Stimulated activated CD4-positive, alpha-beta T cell treated with anti-CD3 and anti-CD28 coated beads, Interleukin-1b, Interleukin-23, amount 100 ng/mL, for 4 hours (primary cell): ENCODE data around the gene CRTC2.
A peak's percentile ranks its signal among the peaks of the same experiment; 100 is the strongest.
"Not testable (repeated sequence)": the region's sequence is repeated elsewhere in the genome, so short reads cannot be mapped to it uniquely, and the experiment has no call there.

Experiments
- DNase-seq, 2 donors: peaks; one replicate each; pipeline ENCODE4 v3.0.0-alpha.2; 2020; ENCODE audit warnings: low read depth in 2 of 2

CRTC2 gene, protein sequence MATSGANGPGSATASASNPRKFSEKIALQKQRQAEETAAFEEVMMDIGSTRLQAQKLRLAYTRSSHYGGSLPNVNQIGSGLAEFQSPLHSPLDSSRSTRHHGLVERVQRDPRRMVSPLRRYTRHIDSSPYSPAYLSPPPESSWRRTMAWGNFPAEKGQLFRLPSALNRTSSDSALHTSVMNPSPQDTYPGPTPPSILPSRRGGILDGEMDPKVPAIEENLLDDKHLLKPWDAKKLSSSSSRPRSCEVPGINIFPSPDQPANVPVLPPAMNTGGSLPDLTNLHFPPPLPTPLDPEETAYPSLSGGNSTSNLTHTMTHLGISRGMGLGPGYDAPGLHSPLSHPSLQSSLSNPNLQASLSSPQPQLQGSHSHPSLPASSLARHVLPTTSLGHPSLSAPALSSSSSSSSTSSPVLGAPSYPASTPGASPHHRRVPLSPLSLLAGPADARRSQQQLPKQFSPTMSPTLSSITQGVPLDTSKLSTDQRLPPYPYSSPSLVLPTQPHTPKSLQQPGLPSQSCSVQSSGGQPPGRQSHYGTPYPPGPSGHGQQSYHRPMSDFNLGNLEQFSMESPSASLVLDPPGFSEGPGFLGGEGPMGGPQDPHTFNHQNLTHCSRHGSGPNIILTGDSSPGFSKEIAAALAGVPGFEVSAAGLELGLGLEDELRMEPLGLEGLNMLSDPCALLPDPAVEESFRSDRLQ

DNA sequence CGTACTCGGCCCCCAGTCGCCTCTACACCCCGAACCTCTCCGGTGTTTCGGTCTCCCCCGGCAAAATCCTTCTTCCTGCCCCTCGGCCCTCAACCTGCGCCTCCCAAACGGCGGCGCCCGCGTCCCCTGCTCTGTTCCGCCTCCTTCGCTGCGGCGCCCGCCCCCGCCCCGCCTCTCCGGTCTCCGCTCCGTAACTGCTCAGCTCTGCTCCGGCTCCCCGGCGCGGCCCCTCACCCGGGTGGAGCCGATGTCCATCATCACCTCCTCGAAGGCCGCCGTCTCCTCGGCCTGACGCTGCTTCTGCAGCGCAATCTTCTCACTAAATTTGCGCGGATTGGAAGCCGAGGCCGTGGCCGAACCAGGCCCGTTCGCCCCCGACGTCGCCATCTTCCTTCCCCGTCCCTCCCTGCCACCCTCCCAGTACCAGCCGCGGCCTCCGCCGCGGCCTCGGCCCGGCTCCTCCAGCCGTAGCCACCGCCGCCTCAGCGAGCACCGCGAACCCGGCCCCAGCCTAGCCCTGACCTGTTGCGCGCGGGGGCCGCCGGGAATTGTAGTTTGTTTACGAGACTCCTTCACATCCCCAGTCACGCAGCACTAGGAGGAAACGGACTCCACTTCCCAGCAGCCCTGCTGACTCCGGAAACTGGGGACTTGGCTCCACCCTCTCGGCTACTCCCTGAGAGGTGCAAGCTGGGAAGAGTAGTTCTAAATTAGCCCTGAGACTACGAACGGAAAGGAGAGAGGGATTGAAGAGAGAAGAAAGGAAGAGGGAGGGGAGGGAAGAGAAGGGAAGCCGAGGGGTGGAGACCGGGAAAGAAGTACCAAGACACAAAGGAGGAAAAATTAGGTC, at the start of gene CRTC2:
Gene CRTC2, minus strand, starts transcription at position 502 of the 850 bp plus-strand sequence. Its CDS starts 115 bp downstream, at position 387.
- DNase-seq: peak; percentile 94 to 95

DNA sequence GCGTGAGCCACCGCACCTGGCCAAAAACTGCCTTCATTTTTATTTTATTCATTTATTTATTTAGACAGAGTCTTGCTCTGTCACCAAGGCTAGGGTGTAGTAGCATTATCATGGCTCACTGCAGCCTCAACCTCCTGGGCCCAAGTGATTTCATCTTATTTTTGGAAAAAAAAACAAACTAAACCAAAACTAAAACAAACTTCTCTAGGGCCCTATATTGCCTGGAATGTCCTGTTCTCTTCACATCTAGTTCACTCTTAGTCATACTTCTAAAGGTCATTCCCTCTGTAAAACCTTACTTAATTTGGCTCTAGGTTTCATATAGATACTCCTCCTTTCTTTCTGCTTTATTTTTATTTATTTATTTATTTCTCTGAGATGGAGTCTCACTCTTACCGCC, 47.7 kb upstream of the CRTC2 start:
- DNase-seq: no peak

DNA sequence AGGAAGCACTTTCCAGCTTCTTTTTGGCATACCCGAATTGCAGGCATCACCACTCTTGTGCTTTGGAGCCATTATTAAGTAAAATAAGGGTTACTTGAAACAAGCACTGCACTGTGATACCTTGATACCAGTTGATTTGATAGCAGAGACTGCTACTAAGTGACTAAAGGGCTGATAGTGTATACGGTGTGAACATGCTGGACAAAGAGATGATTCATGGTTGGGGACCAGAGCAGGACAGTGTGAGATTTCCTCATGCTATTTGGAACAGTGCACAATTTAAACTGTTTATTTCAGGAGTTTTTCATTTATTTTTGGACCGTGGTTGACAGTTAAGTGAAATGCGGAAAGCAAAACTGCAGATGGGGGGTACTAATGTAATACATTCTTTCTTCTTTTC, 42.0 kb upstream of the CRTC2 start:
- DNase-seq: no peak

DNA sequence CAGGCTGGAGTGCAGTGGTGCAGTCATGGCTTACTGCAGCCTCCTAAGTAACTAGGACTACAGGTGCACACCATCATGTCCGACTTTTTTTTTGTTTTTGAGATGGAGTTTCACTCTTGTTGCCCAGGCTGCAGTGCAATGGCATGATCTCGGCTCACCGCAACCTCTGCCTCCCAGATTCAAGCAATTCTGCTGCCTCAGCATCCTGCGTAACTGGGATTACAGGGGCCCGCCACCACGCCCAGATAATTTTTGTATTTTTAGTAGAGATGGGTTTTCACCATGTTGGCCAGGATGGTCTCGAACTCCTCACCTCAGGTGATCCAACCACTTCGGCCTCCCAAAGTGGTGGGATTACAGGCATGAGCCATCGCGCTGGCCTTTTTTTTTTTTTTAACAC, 38.5 kb upstream of the CRTC2 start:
- DNase-seq: not testable (repeated sequence)

DNA sequence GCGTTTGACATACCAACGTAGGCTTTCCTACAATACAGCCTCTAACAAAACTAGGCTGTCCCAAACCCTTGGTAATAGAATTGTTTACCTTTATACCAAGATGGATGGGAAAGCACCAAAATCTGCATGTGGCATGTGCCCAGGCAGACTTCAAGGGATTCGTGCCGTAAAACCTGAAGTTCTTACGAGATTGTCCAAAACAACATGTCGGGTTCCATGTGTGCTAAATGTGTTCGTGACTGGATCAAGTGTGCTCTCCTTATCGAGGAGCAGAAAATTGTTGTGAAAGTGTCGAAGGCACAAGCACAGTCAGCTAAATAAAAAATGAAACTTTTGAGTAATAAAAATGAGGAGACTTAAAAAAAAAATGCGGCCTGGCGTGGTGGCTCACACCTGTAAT, 37.2 kb upstream of the CRTC2 start:
- no peak for DNase-seq

DNA sequence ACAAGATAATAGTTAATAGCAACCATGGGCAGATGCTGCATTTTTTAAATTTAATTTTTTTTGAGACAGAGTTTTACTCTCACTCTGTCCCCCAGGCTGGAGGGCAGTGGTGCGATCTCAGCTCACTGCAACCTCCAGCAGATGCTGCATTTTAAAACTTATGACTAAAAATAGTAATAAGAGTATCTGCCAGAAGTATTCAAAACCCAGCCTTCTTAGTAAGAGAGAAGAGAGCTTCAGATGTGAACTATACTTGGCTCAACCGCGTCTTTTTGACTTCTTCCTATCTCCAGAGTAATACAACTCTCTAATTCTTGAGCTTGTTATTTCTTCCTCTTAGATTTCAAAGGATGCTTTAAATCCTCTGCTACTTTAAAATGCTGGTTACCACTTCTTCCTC, 36.8 kb upstream of the CRTC2 start:
- DNase-seq: no peak

DNA sequence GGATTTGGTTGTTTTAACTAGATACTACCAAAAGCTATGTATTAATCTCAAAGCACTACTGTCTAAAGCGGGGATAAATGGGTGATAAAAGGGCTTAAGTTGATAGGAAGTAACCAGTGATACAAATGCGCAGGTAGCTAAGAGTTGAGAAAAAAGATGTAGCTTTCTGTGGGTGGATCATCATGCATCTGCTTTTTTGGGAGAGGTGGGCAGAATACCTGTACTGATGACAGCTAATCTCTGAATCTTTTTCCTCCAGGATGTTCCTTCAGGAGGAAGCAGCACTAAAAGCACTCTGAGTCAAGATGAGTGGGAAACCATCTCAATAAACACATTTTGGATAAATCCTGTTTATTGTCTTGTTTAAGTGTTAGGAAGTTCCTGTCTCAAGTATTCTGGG, 33.4 kb upstream of the CRTC2 start:
- no peak for DNase-seq

DNA sequence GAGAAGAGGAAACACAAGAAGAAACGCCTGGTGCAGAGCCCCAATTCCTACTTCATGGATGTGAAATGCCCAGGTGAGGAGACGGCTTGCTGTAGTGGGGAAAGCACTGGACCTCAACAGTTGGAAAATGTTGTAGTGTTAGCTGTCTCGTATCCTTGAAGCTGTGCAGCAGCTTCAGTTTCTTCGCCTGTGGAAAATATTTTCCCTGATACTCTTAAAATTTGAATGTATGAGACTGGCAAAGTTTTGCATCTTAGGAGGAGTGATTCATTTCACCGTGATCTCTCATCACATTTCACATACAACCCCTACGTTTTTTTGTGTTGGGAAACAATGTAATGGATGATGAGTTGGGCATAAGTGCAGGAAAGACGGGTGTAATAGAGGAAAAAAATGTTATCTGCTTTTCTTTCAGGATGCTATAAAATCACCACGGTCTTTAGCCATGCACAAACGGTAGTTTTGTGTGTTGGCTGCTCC, 32.8 kb upstream of the CRTC2 start:
- DNase-seq: no peak

DNA sequence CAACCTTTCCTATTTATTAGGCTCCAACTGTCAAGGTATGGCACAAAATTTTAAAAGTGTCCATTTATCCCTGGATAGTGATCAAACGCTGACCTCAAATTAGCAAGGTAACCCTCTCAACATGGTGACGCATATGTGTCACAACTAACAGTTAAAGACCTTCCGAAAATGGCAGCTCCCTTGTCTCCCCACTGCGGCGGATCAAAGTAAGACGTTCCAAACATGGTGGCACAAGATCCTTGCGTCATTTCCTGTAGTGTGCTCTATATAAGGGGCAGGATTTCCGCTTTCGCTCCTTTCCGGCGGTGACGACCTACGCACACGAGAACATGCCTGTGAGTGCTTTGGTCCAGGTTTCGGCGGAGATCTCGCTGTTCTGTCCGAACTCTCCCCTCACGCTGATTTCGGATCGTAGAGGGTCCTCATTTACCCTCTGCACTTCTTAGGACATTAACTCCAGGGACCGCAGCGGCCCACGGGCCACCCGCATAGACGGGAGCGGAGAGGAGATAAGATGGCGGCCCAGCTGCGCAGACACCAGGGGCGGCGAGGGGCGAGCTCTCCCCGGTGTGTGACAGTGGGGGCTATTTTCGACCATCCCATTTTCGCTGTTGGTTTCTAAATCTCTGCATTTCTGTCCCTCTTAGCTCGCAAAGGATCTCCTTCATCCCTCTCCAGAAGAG, 32.2 kb upstream of the CRTC2 start, which contains the start of gene RPS27:
Gene RPS27, plus strand, starts transcription at position 295 of the 683 bp plus-strand sequence. Its CDS starts 35 bp downstream, at position 330.
- DNase-seq: peak; percentile 57 to 86

DNA sequence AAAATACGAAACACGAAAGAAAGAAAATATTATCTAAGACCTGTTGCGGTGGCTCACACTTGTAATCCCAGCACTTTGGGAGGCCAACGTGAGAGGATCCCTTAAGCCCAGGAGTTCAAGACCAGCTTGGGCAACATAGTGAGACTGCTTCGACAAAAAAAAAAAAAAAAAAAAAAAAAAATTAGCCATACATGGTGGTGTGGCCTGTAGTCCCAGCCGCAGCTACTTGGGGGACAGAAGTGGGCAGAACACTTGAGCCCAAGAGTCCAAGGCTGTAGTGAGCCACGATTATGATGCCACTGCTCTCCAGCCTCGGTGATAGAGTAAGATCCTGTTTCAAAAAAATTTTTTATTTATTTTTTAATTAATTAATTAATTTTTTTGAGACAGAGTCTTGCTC, 29.2 kb upstream of the CRTC2 start:
- DNase-seq: no peak

DNA sequence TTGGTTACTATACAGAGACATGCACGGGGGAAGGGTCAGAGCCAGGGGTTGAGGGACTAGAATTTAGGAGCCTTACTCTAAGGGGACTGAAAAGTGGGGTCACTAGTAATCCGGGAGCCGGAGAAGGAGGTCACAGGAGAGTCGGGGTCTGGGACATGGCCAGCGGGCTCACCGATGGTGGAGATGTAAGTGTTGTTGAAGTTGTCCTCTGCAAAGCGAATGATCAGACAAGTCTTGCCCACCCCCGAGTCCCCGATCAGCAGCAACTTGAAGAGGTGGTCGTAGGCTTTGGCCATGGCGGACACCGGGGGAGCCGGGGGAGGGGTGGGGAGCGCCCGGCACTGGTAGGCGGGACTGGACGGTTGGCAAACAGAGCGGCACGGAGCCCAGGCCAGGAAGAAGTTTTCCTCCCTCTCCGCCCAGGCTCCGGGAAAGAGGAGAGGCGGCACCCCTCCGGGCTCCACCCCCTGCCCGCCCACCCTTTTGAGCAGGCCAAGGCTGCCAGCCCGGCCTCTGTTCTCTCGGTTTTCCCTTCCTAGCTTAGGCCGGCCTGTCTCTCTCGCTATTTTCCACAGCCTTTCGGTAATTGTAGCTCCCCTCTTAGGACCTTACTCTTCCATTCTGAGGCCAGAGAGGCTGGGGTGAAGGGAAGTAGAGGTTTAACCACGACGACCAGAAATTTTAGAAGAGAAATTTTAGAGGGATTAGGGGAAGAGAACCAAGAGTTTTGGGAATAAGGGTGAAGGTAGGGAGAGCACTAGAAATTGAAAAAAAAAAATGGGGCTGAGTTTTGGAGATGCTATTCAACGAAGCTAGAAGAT, 27.7 kb upstream of the CRTC2 start, which contains the start of gene RAB13:
Gene RAB13, minus strand, starts transcription at position 399 of the 821 bp plus-strand sequence. Its CDS starts 103 bp downstream, at position 296.
- DNase-seq: no peak

DNA sequence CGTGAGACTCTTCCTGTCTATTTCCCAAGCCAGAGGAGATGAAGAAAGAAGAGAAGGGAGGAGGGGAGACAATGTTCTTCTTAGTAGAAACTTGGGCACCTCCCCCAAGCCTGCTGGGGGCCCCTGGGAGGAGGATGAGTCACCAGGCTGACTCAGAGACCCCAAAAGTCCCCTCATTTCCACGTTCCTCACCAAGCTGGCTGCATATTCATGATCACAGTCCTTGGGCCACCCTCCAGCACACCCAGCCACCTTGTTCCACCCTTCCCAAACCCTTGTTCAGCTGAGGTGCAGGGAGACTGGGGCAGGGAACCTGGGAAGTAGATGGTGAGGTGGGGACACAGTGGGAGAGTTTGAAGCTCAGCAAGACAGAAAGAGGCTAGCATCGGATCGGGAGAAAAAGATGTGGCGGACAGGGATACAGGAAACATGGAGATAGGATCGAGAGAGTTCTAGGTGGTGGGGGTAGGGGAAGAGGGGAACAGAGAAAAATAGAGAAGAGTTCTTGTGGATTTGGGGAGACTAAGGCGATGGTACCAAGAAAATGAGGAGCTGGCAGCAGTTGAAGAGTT, 27.0 kb upstream of the CRTC2 start:
- DNase-seq: peak in 1 of 2 donors; percentile 42

DNA sequence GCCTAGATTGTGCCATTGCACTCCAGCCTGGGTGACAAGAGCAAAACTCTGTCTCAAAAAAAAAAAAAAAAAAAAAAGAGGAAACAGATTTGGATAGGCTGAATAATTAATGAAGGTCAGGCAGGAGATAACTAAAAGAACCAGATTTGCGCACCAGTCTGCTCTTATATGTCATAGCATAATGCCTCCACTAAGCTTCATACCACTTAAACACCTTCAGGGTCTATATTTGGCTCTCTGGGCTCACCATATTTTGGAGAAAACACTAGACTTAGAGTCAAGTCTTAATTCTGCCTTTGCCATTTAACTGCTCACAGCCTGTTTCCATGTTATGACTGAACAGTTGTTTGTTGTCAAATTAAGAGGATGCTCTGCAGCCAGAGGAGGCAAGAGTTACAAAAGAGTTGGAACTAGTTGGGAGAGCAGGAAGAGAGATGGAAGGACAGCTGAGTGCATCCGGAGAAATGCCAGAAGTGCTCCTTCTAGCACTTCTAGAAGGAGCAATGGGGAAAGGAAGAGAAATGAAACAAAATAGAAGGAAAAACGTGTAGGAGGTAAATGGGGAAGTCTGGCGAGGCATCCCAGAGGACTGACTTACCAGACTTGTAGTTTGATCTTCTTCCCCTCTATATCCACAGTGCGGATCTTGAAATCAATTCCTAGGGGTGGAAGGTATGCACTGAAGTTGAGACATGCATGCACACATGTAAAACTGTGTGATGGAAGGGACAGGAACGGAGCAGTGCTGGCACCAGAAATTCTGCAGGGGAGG, 25.9 kb upstream of the CRTC2 start:
- no peak for DNase-seq

DNA sequence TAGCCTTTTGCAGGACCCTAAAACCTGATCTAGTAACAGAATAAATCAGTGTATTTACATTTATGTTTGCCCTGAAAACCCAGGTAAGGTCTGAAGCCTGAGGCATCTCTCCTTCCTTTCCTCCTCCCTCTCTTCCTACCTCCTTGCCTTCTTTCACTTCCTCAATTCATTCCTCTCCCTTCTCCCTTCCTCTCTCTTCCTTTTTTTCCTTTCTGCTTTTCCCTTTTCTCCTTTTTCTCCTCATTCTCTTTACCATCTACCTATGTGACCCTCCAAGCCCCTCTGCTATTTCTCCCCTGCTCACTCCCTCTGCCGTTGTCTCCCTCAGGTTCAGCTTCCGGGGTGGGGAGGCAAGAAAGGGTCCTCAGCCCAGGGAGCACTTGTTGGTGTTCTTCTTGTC, 23.3 kb upstream of the CRTC2 start:
- not testable (repeated sequence) for DNase-seq

DNA sequence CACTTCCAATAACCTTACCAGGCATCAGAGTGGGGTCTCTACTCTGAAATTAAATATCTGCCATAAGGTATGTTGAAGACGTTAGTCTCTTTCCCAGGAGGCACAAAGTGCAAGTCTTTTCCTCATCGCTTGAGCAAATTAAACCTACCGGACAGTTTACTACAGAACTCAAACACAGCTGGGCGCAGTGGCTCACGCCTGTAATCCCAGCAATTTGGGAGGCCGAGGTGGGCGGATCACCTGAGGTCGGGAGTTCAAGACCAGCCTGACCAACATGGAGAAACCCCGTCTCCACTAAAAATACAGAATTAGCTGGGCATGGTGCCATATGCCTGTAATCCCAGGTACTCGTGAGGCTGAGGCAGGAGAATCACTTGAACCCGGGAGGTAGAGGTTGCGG, 20.7 kb upstream of the CRTC2 start:
- not testable (repeated sequence) for DNase-seq

DNA sequence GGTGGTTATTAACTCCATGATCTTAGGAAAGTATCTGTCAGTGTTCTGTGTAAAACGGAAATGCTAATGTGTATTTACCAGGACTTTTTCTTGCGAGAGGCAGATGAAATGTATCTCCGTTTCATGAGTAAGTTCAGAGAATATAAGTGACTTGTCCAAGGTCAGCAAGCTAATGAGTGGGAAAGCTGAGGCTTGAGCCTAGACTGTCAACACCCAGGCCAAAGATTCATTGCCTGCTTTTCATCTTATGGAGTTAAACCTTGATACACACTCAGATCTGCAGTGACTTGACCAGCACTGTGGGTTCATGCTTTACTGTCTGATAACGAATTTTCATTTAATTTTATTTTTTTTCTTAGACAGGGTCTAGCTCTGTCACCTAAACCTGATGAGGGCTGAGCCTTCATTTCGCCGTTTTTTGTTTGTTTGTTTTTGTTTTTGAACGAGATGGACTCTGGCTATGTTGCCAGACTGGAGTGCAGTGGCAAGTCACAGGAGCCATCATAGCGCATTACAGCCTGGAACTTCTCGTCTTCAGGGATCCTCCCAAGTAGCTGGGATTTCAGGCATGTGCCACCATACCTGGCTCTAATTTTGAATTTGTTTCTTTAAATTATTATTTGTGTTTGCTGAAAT, 20.0 kb upstream of the CRTC2 start:
- DNase-seq: no peak

DNA sequence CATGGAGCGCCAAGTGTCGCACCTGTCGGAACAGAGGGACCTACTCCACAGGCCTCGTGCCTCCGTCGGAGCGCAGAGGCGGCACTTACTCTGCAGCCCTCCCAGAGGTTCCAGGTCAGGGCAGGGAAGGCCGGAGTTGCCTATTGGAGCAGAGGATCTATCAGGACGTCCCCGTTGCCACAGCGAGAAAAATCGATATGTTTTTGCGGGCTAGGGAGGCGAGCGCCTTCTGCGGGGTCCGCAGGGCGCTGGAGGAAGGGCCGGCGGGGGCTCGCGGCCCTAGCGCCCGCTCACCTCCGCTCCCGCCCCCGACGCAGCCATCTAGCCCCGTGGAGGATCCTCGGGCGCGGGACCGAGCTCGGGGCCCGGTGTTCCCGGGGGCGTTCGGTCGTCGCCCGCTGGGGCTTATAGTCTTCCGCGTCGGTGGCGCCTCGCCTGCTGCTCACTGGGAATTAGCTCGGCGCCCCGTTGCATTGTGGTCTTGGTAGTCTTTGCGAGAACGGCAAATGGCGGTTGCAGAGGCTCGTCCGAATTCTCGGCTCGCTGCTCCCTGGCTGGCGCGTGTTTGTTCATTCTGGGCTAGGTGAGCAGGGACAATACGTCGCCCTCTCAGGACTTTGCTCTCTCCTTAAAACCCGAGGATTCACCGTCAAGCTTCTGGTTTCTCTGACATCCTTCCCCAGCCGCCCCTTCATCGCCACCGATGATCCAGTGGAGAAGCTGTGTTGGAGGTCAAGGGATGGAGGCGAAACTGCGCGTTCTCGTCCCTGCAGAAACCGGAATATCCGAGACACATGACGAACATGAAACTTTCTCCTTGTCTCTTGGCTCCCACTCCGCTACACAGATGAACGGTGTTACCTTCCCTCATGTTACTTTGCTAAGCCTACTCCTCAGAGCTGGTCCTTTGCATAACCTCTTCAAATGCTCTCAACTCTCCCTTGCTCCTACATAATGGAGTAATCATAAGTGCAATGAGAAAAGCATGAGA, 19.1 kb upstream of the CRTC2 start, which contains the start of gene JTB:
Gene JTB, minus strand, starts transcription at position 425 of the 991 bp plus-strand sequence. Its CDS starts 422 bp downstream, at position 3.
- DNase-seq: peak; percentile 79 to 83
